Measurements from ENCODE around the gene AHCY. TPM values are rescaled to one million over a fixed set of nuclear protein-coding genes. Genes with fewer than 3 reads are reported as not detected.

The AHCY gene
- total and polyA plus RNA-seq, 11 donors = 48.3 to 132 (median 59.1) TPM

DNA sequence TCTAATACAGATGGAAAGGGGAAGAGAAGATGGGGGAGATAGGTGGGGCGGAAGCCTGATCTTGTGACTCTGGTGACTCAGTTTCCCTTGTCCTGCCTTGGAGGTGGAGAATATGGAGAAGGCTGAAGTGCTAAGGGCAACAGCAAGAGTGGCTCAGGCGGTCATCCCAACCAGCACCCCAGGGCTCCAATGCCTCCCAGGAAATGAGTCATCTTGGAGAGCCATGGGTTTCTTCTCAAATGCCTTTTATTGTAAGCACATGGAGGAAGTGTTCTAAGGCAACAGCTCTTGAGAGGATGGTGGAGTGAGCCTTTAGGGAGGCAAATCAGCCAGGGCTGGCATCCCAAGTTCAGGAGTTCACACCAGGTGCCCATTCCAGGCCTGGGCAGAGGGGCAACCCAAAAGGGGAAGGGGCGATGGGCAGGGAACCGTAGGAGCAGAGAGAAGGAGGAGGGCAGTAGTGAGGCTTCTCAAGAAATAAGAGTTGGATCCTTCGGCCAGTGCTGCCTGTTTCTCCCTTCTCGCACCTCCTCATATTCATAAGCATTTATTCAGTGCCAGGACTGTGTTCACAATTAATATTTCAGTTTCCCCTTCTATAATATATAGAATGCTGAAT lies 13.2 kb upstream of the AHCY start:
- 93 to 97% (median 95%) methylated on average over 6 of the region's 6 CpGs for WGBS, 4 donors
- Histone ChIP-seq H3K27ac (no peak overlapping the region), H3K9me3 (no peaks in the 10 kb centered on the region), H3K4me1 (peaks cover 0 to 17% (median 10%) of the 10 kb centered on the region in 12 donors), H3K36me3 (no peaks in the 10 kb centered on the region), H3K27me3 (peaks cover 0 to 12% (median 0%) of the 10 kb centered on the region in 9 donors), H3K4me3 (no peak overlapping the region)
- no peak for DNase-seq
- intact Hi-C loops (cut with DNase I) = loop anchor here in 9 of 10 donors (5.0 to 10.0 kb wide), 8 partner anchors 158 to 458 kb away; partner anchors contain the start of genes DYNLRB1 (in 1 of the 9) and TP53INP2 (in 1 of the 9)
- TF ChIP-seq, protein P1, sequence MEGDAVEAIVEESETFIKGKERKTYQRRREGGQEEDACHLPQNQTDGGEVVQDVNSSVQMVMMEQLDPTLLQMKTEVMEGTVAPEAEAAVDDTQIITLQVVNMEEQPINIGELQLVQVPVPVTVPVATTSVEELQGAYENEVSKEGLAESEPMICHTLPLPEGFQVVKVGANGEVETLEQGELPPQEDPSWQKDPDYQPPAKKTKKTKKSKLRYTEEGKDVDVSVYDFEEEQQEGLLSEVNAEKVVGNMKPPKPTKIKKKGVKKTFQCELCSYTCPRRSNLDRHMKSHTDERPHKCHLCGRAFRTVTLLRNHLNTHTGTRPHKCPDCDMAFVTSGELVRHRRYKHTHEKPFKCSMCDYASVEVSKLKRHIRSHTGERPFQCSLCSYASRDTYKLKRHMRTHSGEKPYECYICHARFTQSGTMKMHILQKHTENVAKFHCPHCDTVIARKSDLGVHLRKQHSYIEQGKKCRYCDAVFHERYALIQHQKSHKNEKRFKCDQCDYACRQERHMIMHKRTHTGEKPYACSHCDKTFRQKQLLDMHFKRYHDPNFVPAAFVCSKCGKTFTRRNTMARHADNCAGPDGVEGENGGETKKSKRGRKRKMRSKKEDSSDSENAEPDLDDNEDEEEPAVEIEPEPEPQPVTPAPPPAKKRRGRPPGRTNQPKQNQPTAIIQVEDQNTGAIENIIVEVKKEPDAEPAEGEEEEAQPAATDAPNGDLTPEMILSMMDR (IDR thresholded peaks at IDR 0.05) = no peak
- no peak for TF ChIP-seq POLR2A (IDR thresholded peaks at IDR 0.05)
- ATAC-seq = no peak

DNA sequence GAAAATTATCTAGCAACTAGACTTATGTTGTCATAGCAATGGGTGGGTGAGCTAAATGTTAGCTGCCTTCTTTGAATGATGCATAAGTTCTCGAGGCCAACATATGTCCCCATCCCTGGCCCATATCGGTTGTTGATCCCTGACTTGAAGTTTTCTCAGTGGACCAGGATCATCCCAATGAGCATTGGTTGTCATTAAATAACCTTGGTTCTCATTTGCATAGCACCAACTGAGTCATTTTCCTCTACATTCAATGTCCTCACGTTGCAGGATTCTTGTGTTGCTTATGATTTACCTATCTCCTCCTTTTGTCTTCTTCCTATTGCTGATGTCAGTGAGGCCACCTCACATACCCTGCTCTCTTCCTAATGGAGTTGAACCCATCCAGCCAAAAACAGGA lies 12.1 kb upstream of the AHCY start:
- TF ChIP-seq, protein P1 (IDR thresholded peaks at IDR 0.05) = no peak
- no peak for TF ChIP-seq POLR2A (IDR thresholded peaks at IDR 0.05)
- DNase-seq (no peak), ATAC-seq (no peak)
- peaks cover 0 to 17% (median 0%) of the 10 kb centered on the region in 9 donors for H3K27me3 ChIP-seq
- WGBS, 4 donors = 88 to 93% (median 90%) methylated on average over 3 of the region's 3 CpGs
- H3K36me3 ChIP-seq = no peaks in the 10 kb centered on the region
- intact Hi-C loops (cut with DNase I) = loop anchor here in 9 of 10 donors (5.0 to 10.0 kb wide), 8 partner anchors 160 to 460 kb away; partner anchors contain the start of genes DYNLRB1 (in 1 of the 9) and TP53INP2 (in 1 of the 9)
- no peak overlapping the region for H3K27ac ChIP-seq
- H3K4me3 ChIP-seq = no peak overlapping the region
- H3K4me1 ChIP-seq = peaks cover 0 to 20% (median 11%) of the 10 kb centered on the region in 12 donors
- H3K9me3 ChIP-seq = no peaks in the 10 kb centered on the region

DNA sequence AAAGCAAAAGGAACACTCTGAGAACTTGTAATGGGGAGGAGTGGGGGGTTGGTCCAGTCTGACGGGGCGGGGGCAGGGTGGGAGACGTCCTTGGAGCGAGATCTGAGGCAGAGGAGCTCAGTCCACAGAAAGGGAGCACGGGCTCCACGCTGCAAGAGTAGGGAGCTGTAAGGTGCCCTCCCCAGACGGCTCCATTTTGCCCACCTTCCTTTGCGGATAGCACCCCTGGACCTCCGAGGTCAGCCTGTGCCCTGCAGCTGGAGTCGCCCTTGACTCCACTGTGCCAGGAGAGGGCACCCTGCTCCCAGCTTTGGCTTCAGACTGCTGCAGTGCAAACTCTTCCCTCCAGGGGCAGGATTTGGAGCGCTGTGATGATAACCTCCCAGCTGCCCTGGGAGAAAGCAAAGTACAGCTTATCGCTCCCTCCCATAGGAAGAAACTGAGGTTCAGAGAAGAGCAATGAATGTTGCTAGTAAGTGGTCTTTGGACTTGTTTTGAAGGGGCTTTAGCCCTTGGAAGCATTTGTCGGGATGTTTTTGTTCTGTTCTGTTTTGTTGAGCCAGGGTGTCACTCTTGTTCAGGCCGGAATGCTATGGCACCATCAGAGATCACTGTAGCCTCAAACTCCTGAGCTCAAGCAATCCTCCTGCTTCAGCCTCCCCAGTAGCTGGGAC lies 9.5 kb upstream of the AHCY start:
- H3K9me3 ChIP-seq = no peaks in the 10 kb centered on the region
- H3K4me1 ChIP-seq = peaks cover 0 to 20% (median 11%) of the 10 kb centered on the region in 12 donors
- no peaks in the 10 kb centered on the region for H3K36me3 ChIP-seq
- WGBS, 4 donors = 9 to 17% (median 10%) methylated on average over 13 to 14 of the region's 14 CpGs
- peaks cover 0 to 17% (median 0%) of the 10 kb centered on the region in 9 donors for H3K27me3 ChIP-seq
- no peak for TF ChIP-seq POLR2A (IDR thresholded peaks at IDR 0.05)
- TF ChIP-seq, protein P1 (IDR thresholded peaks at IDR 0.05) = peak; percentile 97 to 100 (median 99)
- H3K4me3 ChIP-seq = peak overlapping the region in 7 of 12 donors; percentile 15 to 45 (median 33)
- ATAC-seq (peak; percentile 93 to 99 (median 98)), DNase-seq (peak; percentile 83 to 90 (median 86))
- intact Hi-C loops (cut with DNase I) = loop anchor here (1.0 to 10.0 kb wide), 19 partner anchors 120 to 462 kb away; partner anchors contain the start of genes DYNLRB1 (in 3 of the 10) and TP53INP2 (in 1 of the 10)
- no peak overlapping the region for H3K27ac ChIP-seq

DNA sequence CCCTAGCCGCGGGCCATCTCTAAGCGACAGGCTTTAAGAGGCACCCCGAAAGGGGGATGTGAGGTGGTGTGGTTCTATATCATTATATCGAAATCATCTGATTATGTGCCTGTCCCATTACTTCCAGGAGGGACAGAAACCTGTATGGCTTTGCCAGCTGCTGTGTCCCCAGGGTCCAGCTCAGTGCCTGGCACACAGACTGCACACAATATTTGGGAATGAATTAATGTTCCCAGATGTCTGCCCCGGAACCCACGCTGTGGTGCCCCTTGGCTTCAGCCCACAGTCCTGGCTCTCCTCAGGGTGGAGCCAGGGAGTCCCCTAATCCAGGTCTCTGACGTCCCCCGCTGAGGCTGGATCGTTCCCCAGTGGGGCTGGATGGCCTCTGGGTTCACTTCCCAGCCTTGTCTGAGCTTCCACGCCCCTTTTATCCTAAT lies 8.9 kb upstream of the AHCY start:
- WGBS, 4 donors = 16 to 29% (median 19%) methylated on average over 9 to 11 of the region's 11 CpGs
- ATAC-seq = peak; percentile 13 to 23 (median 16)
- H3K27ac ChIP-seq = no peak overlapping the region
- no peak for DNase-seq
- H3K4me1 ChIP-seq = peaks cover 0 to 20% (median 11%) of the 10 kb centered on the region in 12 donors
- no peaks in the 10 kb centered on the region for H3K9me3 ChIP-seq
- TF ChIP-seq, protein P1 (IDR thresholded peaks at IDR 0.05) = no peak
- TF ChIP-seq POLR2A (IDR thresholded peaks at IDR 0.05) = no peak
- intact Hi-C loops (cut with DNase I) = loop anchor here (1.0 to 10.0 kb wide), 19 partner anchors 120 to 463 kb away; partner anchors contain the start of genes DYNLRB1 (in 3 of the 10) and TP53INP2 (in 1 of the 10)
- no peaks in the 10 kb centered on the region for H3K36me3 ChIP-seq
- H3K27me3 ChIP-seq = peaks cover 0 to 17% (median 0%) of the 10 kb centered on the region in 9 donors
- peak overlapping the region in 5 of 12 donors; percentile 23 to 45 (median 33) for H3K4me3 ChIP-seq

All from heart left ventricle (tissue), 16 donors.